Calu3 (cell line): Measurements from ENCODE around the gene MAGI1. TPM values are rescaled to one million over a fixed set of nuclear protein-coding genes. Genes with fewer than 3 reads are reported as not detected.

Experiments used
- BruUV-seq: library from RNA; stranded (reverse); fragments of 400-500 nt; replicated peaks from 2 replicates; lab custom pipeline; 2021; lab: Mats Ljungman, UMichigan
- CTCF ChIA-PET: fragments of 300-600 bp; sonication (Branson Sonifier 250); formaldehyde crosslinking; loops from one replicate; lab custom pipeline; 2022; ENCODE audit warnings: antibody characterized with exemption; lab: Charles Lee
- DNase-seq: peaks from one replicate; pipeline ENCODE4 v3.0.0; 2022
- H3K27ac Mint-ChIP-seq: one replicate; pipeline ENCODE4 v1.8.0; 2022; ENCODE audit warnings: mixed read lengths; ENCODE audit not compliant: unreplicated experiment
- H3K27me3 Mint-ChIP-seq: one replicate; pipeline ENCODE4 v1.8.0; 2022; ENCODE audit warnings: mixed read lengths; ENCODE audit not compliant: unreplicated experiment
- H3K36me3 Mint-ChIP-seq: one replicate; pipeline ENCODE4 v1.8.0; 2022; ENCODE audit warnings: mild to moderate bottlenecking, moderate library complexity, mixed read lengths; ENCODE audit not compliant: insufficient read depth, unreplicated experiment
- H3K4me1 Mint-ChIP-seq: one replicate; pipeline ENCODE4 v1.8.0; 2022; ENCODE audit warnings: mild to moderate bottlenecking, low read depth, mixed read lengths; ENCODE audit not compliant: unreplicated experiment
- H3K4me3 Mint-ChIP-seq: one replicate; pipeline ENCODE4 v1.8.0; 2022; ENCODE audit warnings: mild to moderate bottlenecking, low read depth, moderate library complexity, mixed read lengths; ENCODE audit not compliant: unreplicated experiment
- H3K9me3 Mint-ChIP-seq: one replicate; pipeline ENCODE4 v1.8.0; 2022; ENCODE audit warnings: low read depth, mixed read lengths; ENCODE audit not compliant: unreplicated experiment
- intact Hi-C: fragments of 100-400 bp; cut with micrococcal nuclease; formaldehyde crosslinking; loops from one replicate; pipeline ENCODE4 v1.10.0; 2022; ENCODE audit not compliant: unreplicated experiment
- total RNA-seq: library from RNA; stranded (reverse); gene quantifications from 2 replicates; pipeline ENCODE4 v1.2.3, GENCODE V29; 2022
- TF ChIP-seq, protein P1 (sequence below): fragments of 200-600 bp; IDR thresholded peaks from one replicate; pipeline ENCODE4 v1.8.0; 2022; ENCODE audit warnings: antibody characterized with exemption; ENCODE audit not compliant: unreplicated experiment

MAGI1 gene
- total RNA-seq, 1 experiment from 2014 or later = 76.4 TPM

DNA sequence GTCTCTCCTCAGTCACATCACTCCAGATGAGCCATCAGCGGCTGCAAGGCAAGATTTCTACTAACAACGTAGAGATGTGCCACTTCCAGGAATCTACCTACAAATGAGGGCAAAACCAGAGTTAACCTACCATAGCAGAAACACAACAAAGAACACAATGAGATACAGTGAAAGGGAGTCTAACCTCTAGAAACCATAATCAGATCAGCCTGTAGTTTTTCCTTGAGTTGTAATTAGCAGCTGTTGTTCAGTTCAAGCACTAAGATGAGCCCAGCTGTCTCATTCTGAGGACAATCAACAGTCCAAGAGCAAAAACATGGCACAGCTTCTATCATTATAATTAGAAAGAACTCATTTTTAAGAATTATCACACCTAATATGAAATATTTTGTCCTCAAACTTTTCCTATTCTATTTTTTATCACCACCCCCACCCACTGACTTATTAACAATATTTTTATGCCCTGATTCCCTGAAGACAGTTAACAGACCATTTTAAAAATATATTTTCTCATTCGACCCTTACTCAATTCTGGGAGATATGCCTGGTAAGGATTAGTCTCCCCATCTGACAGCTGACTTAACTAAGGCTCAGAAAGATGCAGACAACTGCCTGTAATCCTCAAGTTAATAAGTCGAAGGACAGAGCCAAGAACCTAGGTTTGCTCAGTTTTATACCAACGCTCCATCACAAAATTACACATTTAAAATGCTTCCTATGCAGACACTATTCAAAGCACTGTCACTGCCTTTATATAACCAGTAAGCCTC is 50.1 kb downstream of the MAGI1 start:
- Mint-ChIP-seq H3K36me3 (no peaks in the 10 kb centered on the region), H3K27me3 (no peaks in the 10 kb centered on the region), H3K4me3 (no peak overlapping the region), H3K27ac (no peak overlapping the region), H3K4me1 (peaks cover 7% of the 10 kb centered on the region), H3K9me3 (no peaks in the 10 kb centered on the region)
- CTCF ChIA-PET = no interaction called here
- TF ChIP-seq, protein P1, sequence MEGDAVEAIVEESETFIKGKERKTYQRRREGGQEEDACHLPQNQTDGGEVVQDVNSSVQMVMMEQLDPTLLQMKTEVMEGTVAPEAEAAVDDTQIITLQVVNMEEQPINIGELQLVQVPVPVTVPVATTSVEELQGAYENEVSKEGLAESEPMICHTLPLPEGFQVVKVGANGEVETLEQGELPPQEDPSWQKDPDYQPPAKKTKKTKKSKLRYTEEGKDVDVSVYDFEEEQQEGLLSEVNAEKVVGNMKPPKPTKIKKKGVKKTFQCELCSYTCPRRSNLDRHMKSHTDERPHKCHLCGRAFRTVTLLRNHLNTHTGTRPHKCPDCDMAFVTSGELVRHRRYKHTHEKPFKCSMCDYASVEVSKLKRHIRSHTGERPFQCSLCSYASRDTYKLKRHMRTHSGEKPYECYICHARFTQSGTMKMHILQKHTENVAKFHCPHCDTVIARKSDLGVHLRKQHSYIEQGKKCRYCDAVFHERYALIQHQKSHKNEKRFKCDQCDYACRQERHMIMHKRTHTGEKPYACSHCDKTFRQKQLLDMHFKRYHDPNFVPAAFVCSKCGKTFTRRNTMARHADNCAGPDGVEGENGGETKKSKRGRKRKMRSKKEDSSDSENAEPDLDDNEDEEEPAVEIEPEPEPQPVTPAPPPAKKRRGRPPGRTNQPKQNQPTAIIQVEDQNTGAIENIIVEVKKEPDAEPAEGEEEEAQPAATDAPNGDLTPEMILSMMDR = no peak
- BruUV-seq = no TSS peak
- intact Hi-C loops = no loop called here
- DNase-seq = no peak

DNA sequence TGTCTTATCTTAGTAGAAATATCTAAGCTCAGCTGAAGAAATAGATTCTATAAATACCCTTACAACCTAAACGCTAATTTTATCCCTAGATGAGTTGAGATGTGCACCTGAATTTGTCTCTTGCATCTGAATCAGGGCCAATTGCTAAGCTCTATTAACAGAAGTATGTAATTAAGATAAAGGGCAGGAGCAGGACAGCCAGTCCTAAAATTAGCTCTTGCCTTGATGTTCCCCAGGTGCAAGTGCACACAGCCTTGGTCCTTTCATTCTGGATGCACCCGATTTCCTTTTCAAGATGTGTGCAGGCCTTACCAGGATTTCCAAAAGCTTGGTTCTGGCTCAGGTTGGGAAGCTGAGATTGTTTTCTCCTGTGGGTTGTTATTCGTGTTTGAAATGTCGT is 52.4 kb downstream of the MAGI1 start:
- TF ChIP-seq, protein P1 = no peak
- H3K27me3 Mint-ChIP-seq = no peaks in the 10 kb centered on the region
- H3K27ac Mint-ChIP-seq = no peak overlapping the region
- no peaks in the 10 kb centered on the region for H3K4me1 Mint-ChIP-seq
- H3K4me3 Mint-ChIP-seq = no peak overlapping the region
- intact Hi-C loops = no loop called here
- CTCF ChIA-PET = interaction anchor here (0.8 kb wide), 1 partner anchor 9 kb away, joined by 3 read pairs; no protein-coding TSS in a partner anchor
- no peaks in the 10 kb centered on the region for H3K36me3 Mint-ChIP-seq
- no TSS peak for BruUV-seq
- no peak for DNase-seq
- no peaks in the 10 kb centered on the region for H3K9me3 Mint-ChIP-seq

DNA sequence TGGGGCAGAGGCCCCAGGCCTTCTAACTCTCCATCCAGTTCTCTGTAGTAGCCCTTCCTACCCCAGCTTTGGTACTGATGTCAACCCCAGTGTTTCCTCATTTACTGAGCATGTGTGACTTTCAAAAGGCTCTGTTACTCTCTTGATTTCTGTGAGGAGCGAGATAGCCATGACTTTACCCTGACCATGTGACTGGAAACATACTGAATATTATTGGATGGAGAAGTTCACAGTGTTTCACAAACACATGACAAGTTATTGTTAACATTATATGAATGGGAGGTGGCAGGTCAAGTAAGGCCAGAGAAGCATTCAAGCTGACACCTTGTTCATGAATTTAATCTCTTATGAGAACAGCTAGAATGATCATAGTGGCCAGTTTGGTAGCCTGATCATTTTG is 53.7 kb downstream of the MAGI1 start:
- CTCF ChIA-PET = interaction anchor here (0.5 to 0.6 kb wide), 2 partner anchors 99 to 207 kb away, joined by 3 to 5 read pairs; no protein-coding TSS in a partner anchor
- BruUV-seq = no TSS peak

DNA sequence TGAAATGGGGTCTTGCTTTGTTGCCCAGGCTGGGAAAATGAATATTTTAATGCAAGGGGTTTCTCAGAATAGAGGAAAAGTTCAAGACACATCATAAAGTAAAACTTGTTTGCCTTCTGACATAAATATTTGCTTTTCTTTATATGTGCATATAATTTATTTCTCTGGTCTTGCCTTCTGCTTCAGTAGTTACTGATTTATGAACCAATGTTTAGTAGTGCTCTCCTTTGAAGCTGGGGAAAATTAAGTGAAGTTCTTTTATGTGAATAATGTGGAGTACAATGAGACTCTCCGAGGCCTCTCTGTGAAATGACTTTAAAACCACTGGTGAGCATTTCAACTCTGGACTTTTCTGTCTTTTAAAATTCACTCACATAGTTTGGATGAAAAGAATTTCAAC is 55.6 kb downstream of the MAGI1 start:
- no peak for DNase-seq
- intact Hi-C loops = no loop called here
- Mint-ChIP-seq H3K4me1 (peaks cover under 1% of the 10 kb centered on the region), H3K36me3 (no peaks in the 10 kb centered on the region), H3K4me3 (no peak overlapping the region), H3K9me3 (no peaks in the 10 kb centered on the region), H3K27me3 (no peaks in the 10 kb centered on the region), H3K27ac (no peak overlapping the region)
- CTCF ChIA-PET = no interaction called here
- TF ChIP-seq, protein P1 = no peak
- BruUV-seq = no TSS peak

More for the DNA sequence above, 53.7 kb downstream of the MAGI1 start:
- intact Hi-C loops = no loop called here
- no peaks in the 10 kb centered on the region for H3K36me3 Mint-ChIP-seq
- H3K4me3 Mint-ChIP-seq = no peak overlapping the region
- no peaks in the 10 kb centered on the region for H3K4me1 Mint-ChIP-seq
- TF ChIP-seq, protein P1 = no peak
- DNase-seq = no peak
- no peak overlapping the region for H3K27ac Mint-ChIP-seq
- no peaks in the 10 kb centered on the region for H3K9me3 Mint-ChIP-seq
- H3K27me3 Mint-ChIP-seq = no peaks in the 10 kb centered on the region
